CD4-positive, alpha-beta memory T cell (primary cell): ENCODE results near the gene ODAD4. TPM values are rescaled to one million over a fixed set of nuclear protein-coding genes. Genes with fewer than 3 reads are reported as not detected.
A peak's percentile ranks its signal among the peaks of the same experiment; 100 is the strongest.
"Not testable (repeated sequence)": the region's sequence is repeated elsewhere in the genome, so short reads cannot be mapped to it uniquely, and the experiment has no call there.

Experiments used
- CTCF ChIA-PET: fragments of 350-600 bp; sonication (Branson Sonifier 250); formaldehyde crosslinking; loops from one replicate; lab custom pipeline; 2021; ENCODE audit warnings: inconsistent platforms; ENCODE audit not compliant: partially characterized antibody; lab: Charles Lee
- POLR2A ChIA-PET: fragments of 350-600 bp; sonication (Branson Sonifier 250); formaldehyde crosslinking; loops from one replicate; lab custom pipeline; 2021; ENCODE audit not compliant: partially characterized antibody; lab: Charles Lee
- DNase-seq, 5 donors: peaks; one replicate each; pipeline versions ENCODE4 v3.0.0 to v3.0.0-alpha.2; 2020 to 2022; ENCODE audit warnings: mixed read lengths in 1 of 5
- H3K27ac ChIP-seq: one replicate; pipeline ENCODE4 v1.7.0; 2013; ENCODE audit warnings: low read depth, low read length
- H3K27me3 ChIP-seq: 2 replicates; pipeline ENCODE4 v1.7.0; 2013; ENCODE audit warnings: mild to moderate bottlenecking, low read length, moderate library complexity; ENCODE audit not compliant: insufficient read depth
- H3K36me3 ChIP-seq: 2 replicates; pipeline ENCODE4 v1.7.0; 2013; ENCODE audit warnings: mild to moderate bottlenecking, low read length, moderate library complexity; ENCODE audit not compliant: insufficient read depth
- H3K4me1 ChIP-seq: 2 replicates; pipeline ENCODE4 v1.7.0; 2013; ENCODE audit warnings: mild to moderate bottlenecking, low read length, moderate library complexity; ENCODE audit not compliant: insufficient read depth
- H3K4me3 ChIP-seq, 2 donors: one replicate each; pipeline ENCODE4 v1.7.0; 2013; ENCODE audit warnings: low read length in 2 of 2, mild to moderate bottlenecking in 1 of 2
- H3K9me3 ChIP-seq, 2 donors: one replicate each; pipeline ENCODE4 v1.7.0; 2013; ENCODE audit warnings: low read length in 2 of 2, control low read depth in 1 of 2; ENCODE audit not compliant: control insufficient read depth in 1 of 2
- H3K27ac Mint-ChIP-seq, 7 donors: one replicate each; pipeline ENCODE4 v1.8.0; 2020 to 2021; ENCODE audit warnings: mixed read lengths in 7 of 7, mild to moderate bottlenecking in 6 of 7, inconsistent platforms in 3 of 7, moderate library complexity in 3 of 7
- H3K27me3 Mint-ChIP-seq, 2 donors: one replicate each; pipeline ENCODE4 v1.8.0; 2020 to 2021; ENCODE audit warnings: mixed read lengths in 2 of 2
- H3K36me3 Mint-ChIP-seq, 2 donors: one replicate each; pipeline ENCODE4 v1.8.0; 2020 to 2021; ENCODE audit warnings: mixed read lengths in 2 of 2, inconsistent platforms in 1 of 2, mild to moderate bottlenecking in 1 of 2
- H3K4me1 Mint-ChIP-seq, 4 donors: one replicate each; pipeline ENCODE4 v1.8.0; 2020 to 2021; ENCODE audit warnings: mixed read lengths in 4 of 4, mild to moderate bottlenecking in 1 of 4
- H3K4me3 Mint-ChIP-seq, 8 donors: one replicate each; pipeline ENCODE4 v1.8.0; 2020 to 2021; ENCODE audit warnings: mixed read lengths in 8 of 8, mild to moderate bottlenecking in 7 of 8, moderate library complexity in 6 of 8, inconsistent platforms in 3 of 8
- H3K9me3 Mint-ChIP-seq, 8 donors: one replicate each; pipeline ENCODE4 v1.8.0; 2020 to 2021; ENCODE audit warnings: mixed read lengths in 8 of 8, mild to moderate bottlenecking in 5 of 8, inconsistent platforms in 3 of 8, moderate library complexity in 1 of 8
- intact Hi-C: fragments of 100-400 bp; cut with micrococcal nuclease; formaldehyde crosslinking; loops from one replicate; pipeline ENCODE4 v1.15.1; 2023
- polyA plus RNA-seq, 2 donors: library from polyadenylated mRNA; unstranded; fragments of 300-500 nt; fragmentation: Illumina TruSeq; gene quantifications; one replicate each; pipeline ENCODE4 v1.2.3, GENCODE V29; 2021
- total RNA-seq, 2 experiments: library from RNA; stranded (reverse); gene quantifications; one replicate each; pipeline ENCODE4 v1.2.3, GENCODE V29; 2021

Gene ODAD4
- total and polyA plus RNA-seq, 4 experiments from 2014 or later, result 0.11 to 0.20 TPM; not detected in 2

DNA sequence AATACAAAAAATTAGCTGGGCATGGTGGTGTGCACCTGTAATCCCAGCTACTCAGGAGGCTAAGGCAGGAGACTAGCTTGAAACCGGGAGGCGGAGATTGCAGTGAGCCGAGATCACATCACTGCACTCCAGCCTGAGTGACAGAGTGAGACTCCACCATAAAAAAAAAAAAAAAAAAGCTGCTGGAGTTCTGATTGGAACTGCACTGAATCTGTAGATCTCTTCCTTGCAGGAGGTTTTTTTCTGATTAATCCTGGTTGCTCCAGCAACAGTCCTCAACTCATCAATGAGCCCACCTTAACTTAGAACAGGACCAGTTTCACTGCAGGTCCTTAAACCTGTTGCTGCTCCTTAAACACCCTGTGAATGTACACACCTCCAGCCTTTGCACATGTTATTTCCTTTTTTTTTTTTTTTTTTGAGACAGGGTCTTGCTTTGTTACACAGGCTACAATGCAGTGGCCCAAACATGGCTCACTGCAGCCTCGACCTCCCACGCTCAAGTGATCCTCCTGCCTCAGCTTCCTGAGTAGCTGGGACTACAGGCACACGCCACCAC is 1.6 kb upstream of the ODAD4 start:
- Histone ChIP-seq H3K27me3 (no peaks in the 10 kb centered on the region), H3K36me3 (no peaks in the 10 kb centered on the region), H3K4me1 (peaks cover 23% of the 10 kb centered on the region), H3K4me3 (no peak overlapping the region), H3K9me3 (no peaks in the 10 kb centered on the region), H3K27ac (peak overlapping the region; percentile 85)
- Mint-ChIP-seq H3K9me3 (no peaks in the 10 kb centered on the region), H3K4me1 (peaks cover 16 to 35% (median 23%) of the 10 kb centered on the region in 4 donors), H3K27me3 (no peaks in the 10 kb centered on the region), H3K27ac (peak overlapping the region; percentile 85 to 100 (median 98)), H3K4me3 (peak overlapping the region in 7 of 8 donors; percentile 20 to 99 (median 98)), H3K36me3 (no peaks in the 10 kb centered on the region)
- intact Hi-C loops, result no loop called here
- POLR2A ChIA-PET, result interaction anchor here (0.6 to 4.7 kb wide), 5 partner anchors 10 to 240 kb away, joined by 3 to 61 read pairs (median 5); partner anchors contain the start of genes ACLY, CNP, DNAJC7 and EIF1
- DNase-seq, result no peak
- CTCF ChIA-PET, result interaction anchor here (0.8 to 3.3 kb wide), 3 partner anchors 10 to 33 kb away, joined by 4 to 26 read pairs (median 6); partner anchors contain the start of gene ACLY

DNA sequence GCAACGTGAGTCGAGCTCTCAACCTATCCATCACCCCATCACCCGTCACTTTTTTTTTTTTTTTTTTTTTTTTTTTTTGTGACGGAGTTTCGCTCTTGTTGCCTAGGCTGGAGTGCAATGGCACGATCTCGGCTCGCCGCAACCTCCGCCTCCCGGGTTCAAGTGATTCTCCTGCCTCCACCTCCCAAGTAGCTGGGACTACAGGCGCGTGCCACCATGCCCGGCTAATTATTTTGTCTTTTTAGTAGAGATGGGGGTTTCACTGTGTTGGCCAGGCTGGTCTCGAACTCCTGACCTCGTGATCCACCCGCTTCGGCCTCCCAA is 378 bp downstream of the ODAD4 start:
- not testable (repeated sequence) for H3K27me3 Mint-ChIP-seq
- CTCF ChIA-PET, result interaction anchor here (0.6 to 3.3 kb wide), 6 partner anchors 9 to 89 kb away, joined by 3 to 26 read pairs (median 4); partner anchors contain the start of genes ACLY, DNAJC7 and NKIRAS2

DNA sequence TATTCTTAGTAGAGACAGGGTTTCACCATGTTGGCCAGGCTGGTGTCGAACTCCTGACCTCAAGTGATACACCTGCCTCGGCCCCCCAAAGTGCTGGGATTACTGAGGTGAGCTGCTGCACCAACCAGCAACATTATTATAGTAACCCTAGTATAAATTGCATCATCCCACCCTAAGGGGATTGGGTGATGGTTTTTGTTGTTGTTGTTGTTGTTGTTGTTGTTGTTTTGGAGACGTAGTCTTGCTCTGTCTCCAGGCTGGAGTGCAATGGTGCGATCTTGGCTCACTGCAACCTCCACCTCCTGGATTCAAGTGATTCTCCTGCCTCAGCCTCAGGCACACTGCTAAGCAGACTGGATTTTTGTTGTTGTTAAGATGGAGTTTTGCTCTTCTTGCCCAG is 1.3 kb downstream of the ODAD4 start:
- H3K27ac ChIP-seq, H3K36me3 ChIP-seq, DNase-seq, H3K9me3 Mint-ChIP-seq, H3K36me3 Mint-ChIP-seq, H3K9me3 ChIP-seq, CTCF ChIA-PET, H3K27me3 Mint-ChIP-seq, H3K4me3 ChIP-seq, H3K27me3 ChIP-seq: not testable (repeated sequence)
- Mint-ChIP-seq H3K4me1 (peaks cover 16 to 35% (median 23%) of the 10 kb centered on the region in 4 donors), H3K27ac (peak overlapping the region in 4 of 7 donors; percentile 37 to 91 (median 52)), H3K4me3 (peak overlapping the region in 1 of 8 donors; percentile 4)
- POLR2A ChIA-PET, result interaction anchor here (2.7 to 4.7 kb wide), 2 partner anchors 13 to 35 kb away, joined by 19 to 61 read pairs; partner anchors contain the start of genes ACLY and CNP
- H3K4me1 ChIP-seq, result peaks cover 23% of the 10 kb centered on the region
- intact Hi-C loops, result loop anchor here (5.0 kb wide), 1 partner anchor 119 kb away; the partner anchor contains the start of genes FKBP10 and P3H4

More for the DNA sequence above, 378 bp downstream of the ODAD4 start:
- Mint-ChIP-seq H3K27ac (peak overlapping the region; percentile 91 to 100 (median 99)), H3K4me3 (peak overlapping the region; percentile 90 to 99 (median 98)), H3K4me1 (peaks cover 16 to 35% (median 23%) of the 10 kb centered on the region in 4 donors)
- not testable (repeated sequence) for H3K9me3 Mint-ChIP-seq, H3K36me3 Mint-ChIP-seq, H3K36me3 ChIP-seq, DNase-seq, H3K27me3 ChIP-seq, H3K9me3 ChIP-seq
- peak overlapping the region; percentile 73 to 80 for H3K4me3 ChIP-seq
- H3K4me1 ChIP-seq, result peaks cover 23% of the 10 kb centered on the region
- intact Hi-C loops, result loop anchor here (1.0 to 5.0 kb wide), 5 partner anchors 11 to 118 kb away; partner anchors contain the start of genes CNP, DNAJC7, FKBP10 and KLHL11
- POLR2A ChIA-PET, result interaction anchor here (0.6 to 4.7 kb wide), 16 partner anchors 8 to 1590 kb away, joined by 3 to 61 read pairs (median 4); partner anchors contain the start of genes ACLY, CNP, DHX58 and DNAJC7
- H3K27ac ChIP-seq, result peak overlapping the region; percentile 85

DNA sequence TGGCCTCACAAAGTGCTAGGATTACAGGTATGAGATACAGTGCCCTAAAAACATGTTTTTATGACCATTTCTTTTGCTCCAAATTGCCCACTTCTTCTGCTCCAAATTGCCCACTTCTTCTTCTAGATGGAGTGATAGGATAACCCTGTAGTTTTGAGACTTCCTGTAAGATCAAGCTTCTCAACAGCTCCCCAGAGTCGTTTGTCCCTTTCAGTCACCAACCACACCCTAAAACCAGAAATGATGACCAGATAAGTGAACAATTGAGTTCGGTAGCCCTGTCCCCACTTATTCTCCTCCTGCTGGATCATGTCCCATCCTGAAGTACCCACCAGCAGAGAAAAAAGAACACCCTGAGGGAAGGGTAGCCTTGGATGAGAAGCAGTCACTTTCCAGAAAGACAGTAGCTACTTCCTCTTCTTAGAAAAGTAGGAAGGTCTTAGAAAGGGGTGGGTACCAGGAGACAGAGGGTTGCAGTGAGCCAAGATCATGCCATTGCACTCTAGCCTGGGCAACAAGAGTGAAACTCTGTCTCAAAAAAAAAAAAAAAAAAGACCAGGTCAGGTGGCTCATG is 2.5 kb downstream of the ODAD4 start:
- Histone ChIP-seq H3K4me3 (no peak overlapping the region), H3K27me3 (no peaks in the 10 kb centered on the region), H3K4me1 (peaks cover 23% of the 10 kb centered on the region), H3K9me3 (no peaks in the 10 kb centered on the region), H3K27ac (no peak overlapping the region), H3K36me3 (no peaks in the 10 kb centered on the region)
- intact Hi-C loops, result loop anchor here (5.0 kb wide), 1 partner anchor 121 kb away; the partner anchor contains the start of genes FKBP10 and P3H4
- no peak for DNase-seq
- ChIA-PET CTCF (interaction anchor here (1.0 kb wide), 1 partner anchor 92 kb away, joined by 4 read pairs; no protein-coding TSS in a partner anchor), POLR2A (no interaction called here)
- Mint-ChIP-seq H3K36me3 (no peaks in the 10 kb centered on the region), H3K27me3 (no peaks in the 10 kb centered on the region), H3K4me3 (peak overlapping the region in 3 of 8 donors; percentile 5 to 17 (median 17)), H3K4me1 (peaks cover 15 to 35% (median 23%) of the 10 kb centered on the region in 4 donors), H3K9me3 (no peaks in the 10 kb centered on the region), H3K27ac (peak overlapping the region in 6 of 7 donors; percentile 3 to 91 (median 74))

DNA sequence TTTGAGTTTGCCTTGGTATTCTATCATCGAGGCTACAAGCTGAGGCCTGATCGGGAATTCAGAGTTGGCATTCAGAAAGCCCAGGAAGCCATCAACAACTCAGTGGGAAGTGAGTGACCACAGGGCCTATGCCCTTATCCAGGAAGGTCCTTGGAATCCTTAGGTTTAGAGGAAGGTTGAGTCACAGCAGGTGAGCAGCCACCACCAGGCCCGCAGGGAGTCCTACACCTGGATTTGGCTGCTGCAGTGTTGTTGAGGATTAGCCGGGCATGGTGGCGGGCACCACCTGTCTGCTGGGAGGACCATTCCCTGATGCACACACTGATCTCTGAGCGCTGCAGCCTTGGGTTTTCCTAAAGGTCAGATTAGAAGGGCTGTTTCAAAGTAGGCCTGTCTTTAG is 5.2 kb downstream of the ODAD4 start:
- H3K27ac Mint-ChIP-seq, result no peak overlapping the region
- Histone ChIP-seq H3K4me1 (peaks cover 8% of the 10 kb centered on the region), H3K4me3 (no peak overlapping the region), H3K36me3 (no peaks in the 10 kb centered on the region), H3K27ac (no peak overlapping the region), H3K9me3 (no peaks in the 10 kb centered on the region), H3K27me3 (no peaks in the 10 kb centered on the region)
- no peaks in the 10 kb centered on the region for H3K27me3 Mint-ChIP-seq
- H3K36me3 Mint-ChIP-seq, result no peaks in the 10 kb centered on the region
- H3K4me1 Mint-ChIP-seq, result peaks cover 4 to 13% (median 6%) of the 10 kb centered on the region in 4 donors
- ChIA-PET CTCF (interaction anchor here (1.4 kb wide), 2 partner anchors 30 to 83 kb away, joined by 3 read pairs; no protein-coding TSS in a partner anchor), POLR2A (no interaction called here)
- DNase-seq, result no peak
- intact Hi-C loops, result no loop called here
- H3K9me3 Mint-ChIP-seq, result no peaks in the 10 kb centered on the region
- H3K4me3 Mint-ChIP-seq, result no peak overlapping the region

DNA sequence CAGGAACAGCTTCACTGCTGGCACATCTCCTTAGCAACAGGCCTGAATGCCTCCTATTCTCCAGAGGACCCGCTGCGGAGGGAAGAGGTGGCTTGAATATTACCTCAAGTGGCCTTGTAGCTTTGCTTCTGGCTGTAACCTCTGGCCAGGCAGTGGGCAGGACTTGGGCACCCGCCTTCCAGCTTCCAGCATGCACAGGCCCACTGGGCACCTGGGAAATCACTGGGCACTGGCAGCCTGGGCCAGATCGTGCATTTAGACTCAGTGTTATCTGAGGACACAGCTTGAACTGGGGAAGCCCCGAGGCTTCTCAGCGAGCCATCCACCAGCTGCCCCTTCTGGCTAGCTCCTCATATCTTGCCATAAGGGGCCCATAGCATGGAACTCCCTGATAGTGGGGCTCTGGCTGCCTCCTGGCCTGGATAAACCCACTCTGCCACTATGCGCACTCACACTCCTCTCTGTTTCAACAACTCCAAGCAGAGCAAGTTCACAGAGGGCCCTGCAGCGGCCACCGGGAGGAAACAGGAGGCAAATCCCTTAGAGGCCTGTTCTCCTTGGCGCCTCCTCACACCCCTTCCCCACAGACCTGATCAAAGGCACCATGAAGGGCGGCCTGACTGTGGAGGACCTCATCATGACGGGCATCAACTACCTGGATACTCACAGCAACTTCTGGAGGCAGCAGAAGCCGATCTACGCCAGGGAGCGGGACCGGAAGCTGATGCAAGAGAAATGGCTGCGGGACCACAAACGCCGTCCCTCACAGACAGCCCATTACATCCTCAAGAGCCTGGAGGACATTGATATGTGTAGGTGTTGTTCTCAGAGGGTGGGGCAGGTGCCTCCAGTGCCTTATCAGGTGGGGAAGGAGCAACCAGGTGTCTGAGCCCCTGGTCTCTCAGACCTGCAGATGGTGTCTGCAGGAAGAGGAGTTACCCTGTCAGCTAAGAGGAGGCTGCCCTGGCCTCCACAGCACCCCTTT is 7.8 kb downstream of the ODAD4 start:
- DNase-seq, result no peak
- ChIA-PET POLR2A (interaction anchor here (0.6 to 1.3 kb wide), 2 partner anchors 8 to 306 kb away, joined by 3 to 4 read pairs; partner anchors contain the start of gene ODAD4), CTCF (interaction anchor here (1.3 kb wide), 1 partner anchor 25 kb away, joined by 5 read pairs; no protein-coding TSS in a partner anchor)
- Mint-ChIP-seq H3K27me3 (no peaks in the 10 kb centered on the region), H3K9me3 (no peaks in the 10 kb centered on the region), H3K27ac (peak overlapping the region in 2 of 7 donors; percentile 23), H3K36me3 (no peaks in the 10 kb centered on the region), H3K4me3 (no peak overlapping the region), H3K4me1 (no peaks in the 10 kb centered on the region)
- Histone ChIP-seq H3K4me3 (no peak overlapping the region), H3K9me3 (no peaks in the 10 kb centered on the region), H3K27ac (no peak overlapping the region), H3K4me1 (no peaks in the 10 kb centered on the region), H3K27me3 (no peaks in the 10 kb centered on the region), H3K36me3 (no peaks in the 10 kb centered on the region)
- intact Hi-C loops, result no loop called here
